ENCODE results near the gene RGS12. TPM values are rescaled to one million over a fixed set of nuclear protein-coding genes. Genes with fewer than 3 reads are reported as not detected.
A peak's percentile ranks its signal among the peaks of the same experiment; 100 is the strongest.

RGS12 gene
- total and polyA plus RNA-seq, 2 of the 8 experiments (the other 6 are each of a cell fraction or from before 2014, with no cell fraction given): 6.0 to 16.4 TPM

GRCh38 chr4:3294401-3295241 is 1.8 kb downstream of the RGS12 start:
- H4K91ac ChIP-seq (replicated peaks; ENCODE audit: insufficient read length, low read length): peak overlapping the region; percentile 39
- H3K4me2 ChIP-seq (ENCODE audit: insufficient read depth in 1 of 2, low read depth in 2 of 2, low read length in 2 of 2): peak overlapping the region; percentile 84 to 88; a peak in 3 of 4 replicates
- H3K23ac ChIP-seq (ENCODE audit: insufficient read length): no peak overlapping the region
- no peak overlapping the region for H3K27ac ChIP-seq (ENCODE audit: low read depth, low read length)
- H4K5ac ChIP-seq (ENCODE audit: insufficient read length, low read depth, low read length): no peak overlapping the region
- H4K20me1 ChIP-seq (replicated peaks in 1 of 2; ENCODE audit: control insufficient read depth in 1 of 2, insufficient read depth in 2 of 2, low read length in 2 of 2): peaks cover 4 to 11% of the 10 kb centered on the region in 2 experiments
- peaks cover 0 to 23% (median 11%) of the 10 kb centered on the region in 4 experiments; a peak in 5 of 7 replicates for H3K4me1 ChIP-seq (replicated peaks in 1 of 4; ENCODE audit: control insufficient read depth in 3 of 4, insufficient read depth in 4 of 4, low read length in 3 of 4)
- H3K36me3 ChIP-seq (ENCODE audit: control insufficient read depth in 2 of 4, insufficient read depth in 4 of 4, low read length in 3 of 4): no peaks in the 10 kb centered on the region
- H4K8ac ChIP-seq (ENCODE audit: extremely low read depth, insufficient read depth, low read length): no peak overlapping the region; the same call in 1 of the 2 replicates
- no peak overlapping the region for H3K14ac ChIP-seq (ENCODE audit: insufficient read length)
- POLR2A ChIA-PET (ENCODE audit: partially characterized antibody): interaction anchor here (1.2 to 3.2 kb wide), 4 partner anchors 9 to 143 kb away, joined by 3 to 16 read pairs (median 3); partner anchors contain the start of gene MSANTD1
- CTCF ChIA-PET (ENCODE audit: partially characterized antibody): interaction anchor here (0.8 to 2.0 kb wide), 4 partner anchors 10 to 30 kb away, joined by 3 to 9 read pairs (median 8); no protein-coding TSS in a partner anchor
- H3K56ac ChIP-seq (replicated peaks; ENCODE audit: insufficient read length, low read depth, low read length): no peak overlapping the region
- no peak overlapping the region for H2BK120ac ChIP-seq (replicated peaks; ENCODE audit: low read depth, low read length)
- no peak overlapping the region for H2AFZ ChIP-seq (ENCODE audit: low read length)
- H3K79me2 ChIP-seq (ENCODE audit: control insufficient read depth in 1 of 2, insufficient read depth in 2 of 2, low read length in 2 of 2): no peaks in the 10 kb centered on the region; a peak in 2 of 4 replicates
- H3K9me3 ChIP-seq (ENCODE audit: insufficient read depth in 2 of 2, low read depth in 1 of 2, low read length in 1 of 2): no peaks in the 10 kb centered on the region
- peaks cover 0 to 12% (median 1%) of the 10 kb centered on the region in 4 experiments; a peak in 3 of 7 replicates for H3K27me3 ChIP-seq (replicated peaks in 1 of 4; ENCODE audit: control insufficient read depth in 3 of 4, extremely low read depth in 1 of 4, insufficient read depth in 3 of 4, low read length in 3 of 4)
- WGBS, 2 experiments (ENCODE audit: extremely low coverage in 1 of 2, insufficient coverage in 1 of 2, insufficient read length in 1 of 2, insufficient replicate concordance in 2 of 2, low coverage in 1 of 2, low lambda C conversion rate in 2 of 2, missing lambda C conversion rate in 1 of 2): 89% methylated on average over 19 of the region's 19 CpGs; no CpG with 5 or more reads in 1 of the 2 experiments
- H2BK15ac ChIP-seq (ENCODE audit: low read length): no peak overlapping the region
- peaks cover 15% of the 10 kb centered on the region; the same call in 1 of the 2 replicates for H3K23me2 ChIP-seq (ENCODE audit: low read depth, low read length)
- FAIRE-seq (no peak), DNase-seq (ENCODE audit: low read depth in 1 of 2, low spot score in 2 of 2) (no peak)
- no peak overlapping the region for H3K9ac ChIP-seq (replicated peaks in 1 of 4; ENCODE audit: extremely low read depth in 1 of 4, low read depth in 3 of 4, low read length in 3 of 4)
- no peak overlapping the region for H2BK5ac ChIP-seq (ENCODE audit: low read depth, low read length)
- H3K4me3 ChIP-seq (ENCODE audit: extremely low read depth in 1 of 4, insufficient read depth in 2 of 4, low read depth in 3 of 4, low read length in 4 of 4): 0 out of 8 replicates have a peak overlapping the region, but pooled peaks of 1 of the 4 experiments have one; percentile 86
- no peak overlapping the region for H3K18ac ChIP-seq (ENCODE audit: extremely low read depth, low read length)
- H2AK5ac ChIP-seq (ENCODE audit: low read depth, low read length): 0 out of 2 replicates have a peak overlapping the region, but pooled peaks have one; percentile 88
- H2BK20ac ChIP-seq (ENCODE audit: low read length): no peak overlapping the region
- H3K4ac ChIP-seq (replicated peaks; ENCODE audit: insufficient read length, low read depth, low read length): no peak overlapping the region
- H2BK12ac ChIP-seq (ENCODE audit: low read depth, low read length): no peak overlapping the region
- H3K79me1 ChIP-seq (ENCODE audit: low read depth, low read length): no peaks in the 10 kb centered on the region; the same call in 1 of the 2 replicates
- TF ChIP-seq E2F6 (IDR thresholded peaks at IDR 0.05): no peak
- TF ChIP-seq BCL11A (IDR thresholded peaks at IDR 0.05; ENCODE audit: low read depth in 2 of 2, low read length in 2 of 2): no peak
- no peak for TF ChIP-seq RNF2 (IDR thresholded peaks at IDR 0.05; ENCODE audit: borderline replicate concordance, low read depth, low read length, missing control alignments, poor library complexity, severe bottlenecking)

Measured in H1 (cell line).